Measurements from ENCODE around the gene CYBC1. TPM values are rescaled to one million over a fixed set of nuclear protein-coding genes. Genes with fewer than 3 reads are reported as not detected.

CYBC1 gene
- total RNA-seq, 1 experiment from 2014 or later = 99.9 TPM

DNA sequence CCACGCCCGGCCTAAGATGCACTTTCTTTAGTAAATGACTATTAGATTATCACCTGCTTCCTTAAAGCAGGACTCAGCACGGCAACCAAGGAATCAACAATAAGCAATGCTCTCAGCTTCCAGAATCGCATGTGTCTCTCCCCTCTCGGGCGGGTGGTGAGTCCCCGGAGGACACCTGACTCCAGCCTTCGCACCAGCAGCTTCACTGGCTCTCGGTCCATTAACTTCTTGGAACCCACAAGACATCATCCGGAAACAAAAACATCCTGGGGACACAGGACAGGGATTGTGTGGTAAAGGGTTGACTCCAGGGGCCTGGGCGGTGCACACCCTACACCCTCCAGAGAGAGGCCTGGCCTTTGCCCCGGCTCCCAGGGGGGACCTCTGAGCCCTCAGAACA is 56.3 kb downstream of the CYBC1 start:
- H3K9me3 Mint-ChIP-seq (ENCODE audit: unreplicated experiment) = no peaks in the 10 kb centered on the region
- Histone ChIP-seq H3K36me3 (ENCODE audit: control insufficient read depth, insufficient read depth, low read length) (peaks cover 1% of the 10 kb centered on the region; the same call in 1 of the 2 replicates), H3K27me3 (replicated peaks; ENCODE audit: control insufficient read depth, insufficient read depth, low read length) (no peaks in the 10 kb centered on the region), H3K4me1 (peaks cover 14% of the 10 kb centered on the region), H3K9me3 (no peaks in the 10 kb centered on the region), H3K4me3 (ENCODE audit: low read depth, low read length) (no peak overlapping the region)
- intact Hi-C loops (cut with micrococcal nuclease; ENCODE audit: unreplicated experiment) = no loop called here
- CTCF ChIA-PET = no interaction called here
- H3K4me3 Mint-ChIP-seq (ENCODE audit: unreplicated experiment) = no peak overlapping the region
- POLR2A ChIA-PET = no interaction called here
- no peaks in the 10 kb centered on the region for H3K27me3 Mint-ChIP-seq (ENCODE audit: insufficient read depth, unreplicated experiment)
- BruUV-seq (replicated peaks) = no TSS peak
- H3K27ac Mint-ChIP-seq (ENCODE audit: unreplicated experiment) = no peak overlapping the region
- H3K4me1 Mint-ChIP-seq (ENCODE audit: low read depth, unreplicated experiment) = peaks cover 17% of the 10 kb centered on the region
- H3K36me3 Mint-ChIP-seq (ENCODE audit: insufficient read depth, unreplicated experiment) = peaks cover 20% of the 10 kb centered on the region
- no peak for DNase-seq
- TF ChIP-seq, protein P1, sequence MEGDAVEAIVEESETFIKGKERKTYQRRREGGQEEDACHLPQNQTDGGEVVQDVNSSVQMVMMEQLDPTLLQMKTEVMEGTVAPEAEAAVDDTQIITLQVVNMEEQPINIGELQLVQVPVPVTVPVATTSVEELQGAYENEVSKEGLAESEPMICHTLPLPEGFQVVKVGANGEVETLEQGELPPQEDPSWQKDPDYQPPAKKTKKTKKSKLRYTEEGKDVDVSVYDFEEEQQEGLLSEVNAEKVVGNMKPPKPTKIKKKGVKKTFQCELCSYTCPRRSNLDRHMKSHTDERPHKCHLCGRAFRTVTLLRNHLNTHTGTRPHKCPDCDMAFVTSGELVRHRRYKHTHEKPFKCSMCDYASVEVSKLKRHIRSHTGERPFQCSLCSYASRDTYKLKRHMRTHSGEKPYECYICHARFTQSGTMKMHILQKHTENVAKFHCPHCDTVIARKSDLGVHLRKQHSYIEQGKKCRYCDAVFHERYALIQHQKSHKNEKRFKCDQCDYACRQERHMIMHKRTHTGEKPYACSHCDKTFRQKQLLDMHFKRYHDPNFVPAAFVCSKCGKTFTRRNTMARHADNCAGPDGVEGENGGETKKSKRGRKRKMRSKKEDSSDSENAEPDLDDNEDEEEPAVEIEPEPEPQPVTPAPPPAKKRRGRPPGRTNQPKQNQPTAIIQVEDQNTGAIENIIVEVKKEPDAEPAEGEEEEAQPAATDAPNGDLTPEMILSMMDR (IDR thresholded peaks at IDR 0.05; ENCODE audit: insufficient read depth in 1 of 2, low read depth in 1 of 2, low read length in 1 of 2, severe bottlenecking in 1 of 2, unreplicated experiment in 1 of 2) = no peak

DNA sequence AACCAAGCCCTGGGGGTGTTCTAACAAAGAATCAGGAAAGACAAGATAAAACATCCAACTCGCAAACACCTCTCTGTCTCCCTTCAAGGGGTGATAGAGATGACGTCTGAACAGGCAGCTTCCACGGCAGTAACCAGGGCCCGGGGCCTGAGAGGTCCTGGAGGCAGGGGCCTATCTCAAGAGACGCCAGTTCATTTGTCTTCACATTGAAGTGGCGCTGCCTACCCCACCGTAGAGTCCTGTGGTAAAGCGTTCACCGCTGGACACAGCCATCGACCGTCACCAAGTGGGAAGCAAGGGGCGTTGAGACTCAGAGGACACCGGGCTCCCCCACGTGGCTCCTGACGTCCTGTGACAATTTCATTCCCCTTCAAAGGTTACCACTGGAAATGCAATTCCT is 57.6 kb downstream of the CYBC1 start:
- H3K36me3 ChIP-seq (ENCODE audit: control insufficient read depth, insufficient read depth, low read length) = peaks cover 1% of the 10 kb centered on the region; the same call in 1 of the 2 replicates
- no peaks in the 10 kb centered on the region for H3K27me3 Mint-ChIP-seq (ENCODE audit: insufficient read depth, unreplicated experiment)
- DNase-seq = no peak
- peaks cover 17% of the 10 kb centered on the region for H3K4me1 Mint-ChIP-seq (ENCODE audit: low read depth, unreplicated experiment)
- ChIA-PET CTCF (no interaction called here), POLR2A (no interaction called here)
- no peaks in the 10 kb centered on the region for H3K9me3 ChIP-seq
- H3K4me3 Mint-ChIP-seq (ENCODE audit: unreplicated experiment) = no peak overlapping the region
- no peak overlapping the region for H3K4me3 ChIP-seq (ENCODE audit: low read depth, low read length)
- no peak overlapping the region for H3K27ac Mint-ChIP-seq (ENCODE audit: unreplicated experiment)
- H3K27me3 ChIP-seq (replicated peaks; ENCODE audit: control insufficient read depth, insufficient read depth, low read length) = no peaks in the 10 kb centered on the region
- TF ChIP-seq, protein P1 (IDR thresholded peaks at IDR 0.05; ENCODE audit: insufficient read depth in 1 of 2, low read depth in 1 of 2, low read length in 1 of 2, severe bottlenecking in 1 of 2, unreplicated experiment in 1 of 2) = no peak
- H3K36me3 Mint-ChIP-seq (ENCODE audit: insufficient read depth, unreplicated experiment) = peaks cover 19% of the 10 kb centered on the region
- intact Hi-C loops (cut with micrococcal nuclease; ENCODE audit: unreplicated experiment) = no loop called here
- BruUV-seq (replicated peaks) = no TSS peak
- no peaks in the 10 kb centered on the region for H3K9me3 Mint-ChIP-seq (ENCODE audit: unreplicated experiment)
- peaks cover 16% of the 10 kb centered on the region for H3K4me1 ChIP-seq

Other genes starting within 250 kb of the CYBC1 start
- gene CCDC57, start 237.9 kb downstream of the CYBC1 start, total RNA-seq (2022) = 31.0 and 32.2 TPM in 2 replicates
- 13.1 and 13.7 TPM in 2 replicates for gene SLC16A3, start 221.7 kb downstream of the CYBC1 start, total RNA-seq (2022)
- 196 TPM in 2 replicates for gene CSNK1D, start 177.1 kb downstream of the CYBC1 start, total RNA-seq (2022)
- 0.37 and 0.93 TPM in 2 replicates for gene CD7, start 133.1 kb downstream of the CYBC1 start, total RNA-seq (2022)
- gene SECTM1, start 117.0 kb downstream of the CYBC1 start, total RNA-seq (2022) = 0.37 and 0.75 TPM in 2 replicates
- gene TEX19, start 91.5 kb downstream of the CYBC1 start, total RNA-seq (2022) = 3.4 and 4.2 TPM in 2 replicates
- gene UTS2R, start 79.0 kb downstream of the CYBC1 start, total RNA-seq (2022) = 0.66 and 1.3 TPM in 2 replicates
- 29.5 and 34.2 TPM in 2 replicates for gene HEXD, start 32.4 kb downstream of the CYBC1 start, total RNA-seq (2022)
- 47.2 and 51.2 TPM in 2 replicates for gene OGFOD3, start 32.2 kb downstream of the CYBC1 start, total RNA-seq (2022)
- 62.1 and 66.1 TPM in 2 replicates for gene NARF, start 8.0 kb upstream of the CYBC1 start, total RNA-seq (2022)
- gene FOXK2, start 69.0 kb upstream of the CYBC1 start, total RNA-seq (2022) = 118 and 124 TPM in 2 replicates
- 106 and 110 TPM in 2 replicates for gene WDR45B, start 197.7 kb upstream of the CYBC1 start, total RNA-seq (2022)
- gene RAB40B, start 247.9 kb upstream of the CYBC1 start, total RNA-seq (2022) = 6.3 and 8.8 TPM in 2 replicates

Measured in Caco-2 (cell line).